ENCODE measurements around the gene PAWR. TPM values are rescaled to one million over a fixed set of nuclear protein-coding genes. Genes with fewer than 3 reads are reported as not detected.

The PAWR gene
- total RNA-seq, 1 donor from 2014 or later, result 103 TPM

- DNase-seq (ENCODE audit: low spot score), result no peak
- no peaks in the 10 kb centered on the region for H3K4me1 Mint-ChIP-seq
- Histone ChIP-seq H2AFZ (replicated peaks) (no peak overlapping the region), H3K4me3 (no peak overlapping the region), H3K79me2 (ENCODE audit: low read depth) (no peaks in the 10 kb centered on the region), H3K27ac (no peak overlapping the region), H4K20me1 (ENCODE audit: low read depth) (no peaks in the 10 kb centered on the region), H3K36me3 (no peaks in the 10 kb centered on the region), H3K27me3 (no peaks in the 10 kb centered on the region), H3K4me1 (no peaks in the 10 kb centered on the region), H3K9me3 (ENCODE audit: low read depth) (no peaks in the 10 kb centered on the region), H3K9ac (no peak overlapping the region), H3K4me2 (no peak overlapping the region), H3F3A (ENCODE audit: low read depth) (peaks cover 5% of the 10 kb centered on the region)
- H3K36me3 Mint-ChIP-seq, result no peaks in the 10 kb centered on the region
- TF ChIP-seq EZH2 (IDR thresholded peaks at IDR 0.05), result no peak
- no peak for TF ChIP-seq EZH2phosphoT487 (IDR thresholded peaks at IDR 0.05)
- no peak for TF ChIP-seq CTCF (IDR thresholded peaks at IDR 0.05)
- H3K4me3 Mint-ChIP-seq, result no peak overlapping the region
- H3K9me3 Mint-ChIP-seq, result no peaks in the 10 kb centered on the region
- no peaks in the 10 kb centered on the region for H3K27me3 Mint-ChIP-seq (ENCODE audit: insufficient read depth, low read depth)
- no peak overlapping the region for H3K27ac Mint-ChIP-seq
These were observed 155.0 kb downstream of the PAWR start for GRCh38 chr12:79535751-79536150.

Other genes with a start within 250 kb of the PAWR start
- 63.2 and 86.7 TPM in 2 replicates for gene PPP1R12A, start 244.1 kb upstream of the PAWR start, total RNA-seq (ENCODE audit: low replicate concordance)

All from neural progenitor cell (in vitro differentiated cells).